Measurements from ENCODE around the gene DHH.
A peak's percentile ranks its signal among the peaks of the same experiment; 100 is the strongest.
"Not testable (repeated sequence)": the region's sequence is repeated elsewhere in the genome, so short reads cannot be mapped to it uniquely, and the experiment has no call there.

DHH gene

DNA sequence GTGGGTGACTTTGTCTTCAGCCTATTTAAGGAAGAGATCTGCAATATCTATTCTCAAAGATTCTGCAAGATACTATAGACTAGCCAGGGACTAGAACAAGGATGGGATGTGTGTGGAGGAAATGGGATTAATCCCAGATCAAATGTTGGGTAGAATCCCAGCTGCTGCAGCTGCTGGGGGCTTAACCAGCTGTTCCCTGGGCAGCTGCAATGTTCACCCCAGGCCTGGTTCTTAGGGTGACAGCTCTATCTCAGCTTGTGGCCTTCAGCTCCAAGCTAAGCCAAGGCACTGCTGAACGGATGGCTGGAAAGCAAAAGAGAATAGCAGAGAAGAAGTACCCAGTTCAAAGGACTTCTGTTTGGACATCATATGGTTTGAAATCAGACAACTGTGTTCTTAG lies 14.8 kb downstream of the DHH start:
- no peak for FAIRE-seq
- DNase-seq (ENCODE audit: insufficient read length, low spot score), result no peak

DNA sequence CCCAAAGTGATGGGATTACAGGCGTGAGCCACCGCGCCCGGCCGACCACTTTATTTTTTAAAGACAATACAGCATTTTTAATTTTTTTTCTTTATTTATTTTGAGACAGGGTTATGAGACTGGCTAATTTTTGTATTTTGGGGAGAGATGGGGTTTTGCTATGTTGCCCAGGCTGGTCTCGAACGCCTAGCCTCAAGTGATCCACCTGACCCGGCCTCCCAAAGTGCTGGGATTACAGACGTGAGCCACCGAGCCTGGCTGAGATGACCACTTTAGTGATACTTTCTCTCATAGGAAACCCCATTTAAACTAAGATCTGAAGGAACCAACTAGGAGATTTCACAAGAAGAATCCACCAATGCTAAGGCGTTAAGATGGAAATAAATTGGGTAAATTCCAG lies 23.6 kb downstream of the DHH start:
- FAIRE-seq (no peak), DNase-seq (ENCODE audit: insufficient read length, low spot score) (no peak)

DNA sequence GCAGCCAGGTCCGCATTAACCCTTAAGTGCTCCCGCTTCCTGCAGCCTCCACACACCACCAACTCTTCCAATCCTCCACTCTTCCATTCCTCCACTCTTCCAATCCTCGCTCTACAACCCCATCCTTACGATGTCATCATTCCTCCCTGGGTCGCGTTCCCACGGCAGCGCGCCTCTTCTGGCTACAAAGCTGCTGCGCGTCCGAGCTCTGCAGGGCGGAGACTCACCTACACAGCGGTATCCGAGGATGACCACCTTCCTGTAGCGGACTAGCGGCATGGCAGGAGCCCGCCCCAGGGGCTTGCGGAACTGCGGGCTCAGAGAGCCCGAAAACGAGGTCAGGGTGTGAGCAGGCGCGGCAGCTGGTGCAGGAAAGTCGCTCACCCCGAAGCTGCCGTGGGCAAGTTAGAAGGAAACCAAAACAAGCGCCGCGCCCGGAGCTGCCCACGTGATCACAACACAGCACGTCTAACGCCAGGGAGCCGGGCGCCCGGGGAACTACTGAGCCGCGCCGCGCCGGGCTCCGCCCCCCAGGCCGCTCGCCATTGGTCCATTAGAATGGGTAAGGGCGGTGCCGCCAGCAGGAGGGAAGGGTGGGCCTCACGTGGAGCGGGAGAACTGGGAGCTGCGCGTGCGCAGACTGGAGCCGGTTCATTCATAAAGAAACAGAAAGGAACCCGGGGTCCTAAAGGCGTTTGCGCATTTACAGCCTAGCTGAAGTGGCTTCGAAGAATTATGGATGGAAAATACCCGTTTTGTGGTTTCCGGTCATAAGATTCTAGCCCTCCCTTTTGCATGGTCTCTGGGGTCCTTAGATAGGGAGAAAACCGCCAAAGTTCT lies 24.9 kb downstream of the DHH start, which contains the start of gene RHEBL1:
TSS of gene RHEBL1 (minus strand) at position 473 of the 840 bp plus-strand sequence. CDS start at position 279, 194 bp downstream.
- FAIRE-seq (peak; percentile 91), DNase-seq (ENCODE audit: insufficient read length, low spot score) (peak; percentile 87)

GRCh38 chr12:49068879-49069506 lies 25.6 kb downstream of the DHH start:
- no peak for FAIRE-seq

GRCh38 chr12:49066120-49066519 lies 28.5 kb downstream of the DHH start:
- DNase-seq (ENCODE audit: insufficient read length, low spot score) (no peak), FAIRE-seq (no peak)

More at GRCh38 chr12:49068879-49069506, 25.6 kb downstream of the DHH start:
- no peak for DNase-seq (ENCODE audit: insufficient read length, low spot score)

DNA sequence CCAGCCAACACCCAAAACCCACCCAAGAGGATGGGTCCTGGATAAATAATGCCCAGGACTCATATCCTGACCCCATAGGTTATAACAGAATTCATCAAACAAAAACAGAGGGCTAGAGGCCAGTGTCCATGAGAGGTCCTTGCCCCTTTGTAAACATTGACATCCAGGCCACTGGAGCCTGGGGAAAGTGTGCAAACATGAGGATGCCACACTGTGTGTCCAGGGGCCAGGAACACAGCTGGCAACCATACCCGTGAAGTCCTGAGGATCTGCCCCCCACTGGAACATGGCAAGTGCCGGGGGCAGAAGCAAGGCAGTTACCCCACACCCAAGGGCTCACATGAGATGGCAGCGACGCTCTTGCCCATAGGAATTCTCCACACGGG lies 29.8 kb downstream of the DHH start:
- no peak for FAIRE-seq
- no peak for DNase-seq (ENCODE audit: insufficient read length, low spot score)

DNA sequence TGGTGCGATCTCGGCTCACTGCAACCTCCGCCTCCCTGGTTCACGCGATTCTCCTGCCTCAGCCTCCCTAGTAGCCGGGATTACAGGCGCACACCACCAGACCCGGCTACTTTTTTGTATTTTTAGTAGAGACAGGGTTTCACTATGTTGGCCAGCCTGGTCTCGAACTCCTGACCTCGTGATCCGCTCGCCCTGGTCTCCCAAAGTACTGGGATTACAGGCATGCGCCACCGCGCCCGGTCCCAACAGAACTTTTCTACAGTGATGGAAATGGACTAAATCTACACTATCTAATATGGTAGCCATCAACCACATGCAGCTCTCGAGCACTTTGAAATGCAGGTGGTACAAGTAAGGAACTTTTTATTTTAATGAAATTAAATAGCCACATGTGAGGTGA lies 32.7 kb downstream of the DHH start:
- not testable (repeated sequence) for FAIRE-seq; DNase-seq (ENCODE audit: insufficient read length, low spot score)

- peak; percentile 69 for FAIRE-seq
- no peak for DNase-seq (ENCODE audit: insufficient read length, low spot score)
Measured at GRCh38 chr12:49061157-49061650, 33.4 kb downstream of the DHH start.

DNA sequence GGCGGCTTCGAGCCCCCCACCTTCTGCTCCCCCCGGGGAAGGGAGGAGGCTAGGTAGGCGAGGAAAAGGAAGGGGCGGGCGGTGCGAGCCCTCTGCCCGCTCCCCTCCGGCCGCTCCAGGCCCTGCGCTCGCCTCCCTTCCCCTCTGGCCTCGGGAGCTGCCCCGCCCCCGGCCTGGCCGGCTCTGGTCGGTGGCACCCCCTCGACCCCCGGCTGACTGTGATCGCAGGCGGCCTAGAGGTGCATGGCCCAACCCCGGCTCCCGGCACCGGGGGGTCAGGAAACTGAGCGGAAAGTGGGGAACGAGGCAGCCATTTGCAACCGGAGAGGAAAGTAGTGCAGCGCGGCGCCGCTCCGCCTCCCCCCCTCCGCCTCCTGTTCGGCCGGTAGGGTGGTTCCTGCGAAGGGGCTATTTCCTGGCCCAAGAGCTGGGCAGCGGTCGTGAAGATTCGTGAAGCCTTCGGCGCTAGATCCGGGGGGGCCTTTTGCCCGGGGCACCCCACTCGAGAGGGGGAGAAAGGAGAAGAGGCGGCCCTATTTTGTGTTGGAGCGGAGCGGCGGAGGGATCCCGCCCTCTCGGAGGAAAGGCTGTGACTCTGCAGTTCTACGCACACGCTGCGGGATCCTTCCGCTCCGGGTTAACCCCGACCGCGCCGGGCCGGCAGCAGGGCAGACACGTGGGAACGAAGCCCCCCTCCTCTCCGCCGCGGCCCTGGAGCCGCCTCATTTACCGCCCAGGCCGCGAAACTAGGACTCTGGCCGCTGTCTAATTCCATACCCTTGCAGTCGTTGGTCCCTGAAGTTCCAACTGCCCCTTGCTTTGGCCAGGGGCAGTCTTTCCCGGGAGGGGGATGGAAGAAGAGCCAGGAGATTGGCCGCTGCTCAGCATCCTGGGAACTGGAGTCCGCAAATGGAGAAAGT lies 34.1 kb downstream of the DHH start, which contains the start of gene KMT2D:
TSS of gene KMT2D (minus strand) at position 558 of the 920 bp plus-strand sequence. CDS start 5,470 bp downstream, outside the sequence.
- FAIRE-seq (peak; percentile 56), DNase-seq (ENCODE audit: insufficient read length, low spot score) (peak; percentile 90)

DNA sequence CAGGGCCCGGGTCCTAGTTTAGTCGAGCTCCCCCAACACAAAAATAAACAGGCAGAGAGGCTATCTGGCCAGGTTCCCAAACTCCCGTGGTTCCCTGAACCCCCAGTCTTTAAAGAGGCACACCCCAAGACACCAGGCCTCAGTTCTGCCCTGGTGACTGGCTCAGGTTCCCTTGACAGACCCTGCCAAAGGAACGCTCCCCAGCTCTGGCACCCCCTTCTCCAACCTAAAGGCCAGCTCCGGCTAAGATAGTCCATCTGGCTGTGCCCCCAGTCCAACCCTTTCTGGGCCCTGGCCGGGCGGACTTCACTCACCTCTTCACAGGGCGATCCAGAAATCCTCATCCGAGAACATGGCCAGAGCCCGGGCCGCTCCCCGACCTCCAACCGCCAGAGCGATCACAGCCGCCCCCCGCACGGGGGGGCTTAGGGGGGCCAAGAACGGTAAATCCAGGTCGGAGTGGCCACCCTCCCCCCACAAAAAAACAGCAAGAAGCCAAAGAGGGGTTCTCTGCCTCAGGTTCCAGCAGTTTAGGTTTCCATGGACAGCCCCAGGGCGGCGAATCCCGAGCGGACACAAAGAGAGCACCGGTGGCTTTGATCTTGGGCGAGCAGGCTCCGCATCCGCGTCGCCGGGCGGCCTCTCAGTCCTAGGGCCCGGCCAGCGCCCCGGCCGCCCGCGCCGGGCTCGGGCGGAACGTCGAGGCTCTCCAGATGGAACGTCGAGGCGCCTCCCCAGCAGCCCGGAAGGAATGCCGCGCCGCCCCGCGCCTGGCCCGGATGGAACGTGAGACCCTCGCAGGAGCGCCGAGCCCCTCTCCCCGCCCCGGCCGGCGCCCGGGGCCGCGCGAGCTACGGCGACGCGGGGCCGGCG lies 35.1 kb downstream of the DHH start:
- DNase-seq (ENCODE audit: insufficient read length, low spot score) (no peak), FAIRE-seq (no peak)

DNA sequence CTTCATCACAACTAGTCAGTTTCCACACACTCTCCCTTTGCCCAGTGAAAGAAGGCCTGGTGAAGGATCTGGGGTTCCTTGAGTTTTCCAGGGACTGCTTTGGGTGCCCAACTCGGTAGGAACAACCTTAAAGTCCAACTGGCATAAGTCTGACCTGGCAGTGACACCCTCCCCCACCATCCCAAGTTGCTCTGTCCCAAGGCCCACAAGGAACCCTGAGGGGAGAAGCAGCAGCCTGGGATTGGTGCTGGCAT lies 35.6 kb downstream of the DHH start:
- DNase-seq (ENCODE audit: insufficient read length, low spot score) (no peak), FAIRE-seq (no peak)

DNA sequence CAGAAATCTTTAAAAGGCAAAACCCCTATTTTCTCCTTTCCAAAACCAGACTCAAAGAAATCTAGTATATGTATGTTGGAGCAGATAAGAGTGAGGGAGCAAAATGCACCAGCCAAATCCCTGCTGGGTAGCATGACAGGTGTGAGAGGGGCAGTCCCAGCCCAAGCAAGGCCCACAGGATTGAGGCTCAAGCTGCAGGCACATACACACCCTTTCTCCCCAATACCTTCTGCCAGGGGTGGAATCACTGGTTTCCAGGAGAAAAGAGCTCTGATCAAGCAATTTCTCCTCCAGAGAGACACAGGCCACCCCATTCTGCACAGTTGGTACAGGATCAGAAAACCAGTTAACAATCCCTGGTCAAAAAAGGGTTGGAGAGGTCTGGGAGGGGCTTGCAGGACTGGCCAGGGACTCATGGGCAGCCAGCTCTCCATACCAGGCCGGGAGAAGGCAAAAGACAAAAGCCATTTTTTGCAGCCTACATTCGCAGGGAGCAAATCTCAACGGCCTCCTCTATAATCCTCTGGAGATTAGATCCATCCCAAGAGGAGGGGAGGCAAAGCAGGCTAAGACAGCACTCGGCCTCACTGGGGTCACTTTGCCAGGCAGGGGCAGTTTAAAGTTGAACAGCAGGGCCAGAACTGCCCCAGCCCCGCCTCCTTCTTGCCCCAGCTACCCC lies 36.1 kb downstream of the DHH start:
- no peak for DNase-seq (ENCODE audit: insufficient read length, low spot score)
- FAIRE-seq, result no peak

DNA sequence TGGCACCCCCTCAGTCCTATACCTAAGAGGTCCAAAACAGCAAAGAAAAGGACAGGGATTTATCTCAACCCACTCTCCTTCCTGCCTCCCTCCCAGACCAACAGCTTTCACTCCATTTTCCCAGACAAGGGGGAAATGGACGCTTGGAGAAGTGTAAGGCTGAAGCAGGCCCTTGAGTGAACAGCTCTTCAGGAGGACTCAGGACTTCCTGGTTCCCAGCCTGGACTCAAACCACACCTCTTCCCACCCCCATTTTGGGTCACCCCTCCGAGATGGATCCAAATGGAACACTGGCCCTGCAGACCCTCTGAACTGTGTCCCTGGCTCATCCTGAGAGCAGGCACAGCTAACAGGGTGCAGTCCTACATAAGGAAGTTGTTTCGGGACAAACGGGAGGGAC lies 36.7 kb downstream of the DHH start:
- DNase-seq (ENCODE audit: insufficient read length, low spot score), result no peak
- no peak for FAIRE-seq

DNA sequence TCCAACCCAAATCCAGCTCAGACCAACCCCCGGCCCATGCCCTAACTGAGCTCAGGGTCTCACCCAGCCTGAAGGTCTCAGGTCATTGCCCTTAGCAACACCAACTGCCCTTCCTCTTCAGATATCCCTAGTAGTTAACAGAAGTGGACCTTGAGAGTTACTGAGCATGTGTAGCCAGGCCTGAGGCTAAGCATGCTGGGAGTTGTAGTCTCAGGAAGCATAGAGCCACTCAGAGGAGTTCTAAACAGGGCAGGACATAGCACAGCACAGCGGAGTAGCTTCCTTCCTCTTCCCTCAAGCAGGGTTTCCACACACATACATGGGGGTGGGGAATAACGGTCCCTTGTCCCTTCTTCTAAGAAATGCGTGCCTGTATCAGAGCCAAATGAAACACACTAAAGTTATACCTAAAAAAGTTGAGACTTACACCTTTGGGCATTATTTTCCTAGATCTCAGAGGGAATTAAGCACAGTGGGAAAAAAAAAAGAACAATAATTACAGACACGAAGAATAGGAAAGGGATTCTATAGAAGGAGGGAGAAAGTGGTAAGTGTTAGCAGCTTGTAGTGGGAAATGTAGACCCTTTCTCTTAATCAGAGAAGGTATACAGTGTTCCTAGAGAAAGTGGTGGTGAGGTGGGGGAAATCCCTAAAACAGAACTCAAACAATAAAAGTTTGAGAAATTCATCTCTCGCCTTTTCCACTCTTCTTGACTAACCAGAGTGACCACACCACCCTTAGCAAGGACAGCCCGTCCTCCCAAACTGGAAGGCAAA lies 38.4 kb downstream of the DHH start:
- peak; percentile 99 for FAIRE-seq

GRCh38 chr12:49055092-49055491 lies 39.5 kb downstream of the DHH start:
- DNase-seq (ENCODE audit: insufficient read length, low spot score) (no peak), FAIRE-seq (no peak)

More for the DNA sequence above, 38.4 kb downstream of the DHH start:
- peak; percentile 94 for DNase-seq (ENCODE audit: insufficient read length, low spot score)

- DNase-seq (ENCODE audit: insufficient read length, low spot score) (no peak), FAIRE-seq (no peak)
Measured at GRCh38 chr12:49054524-49054923, 40.1 kb downstream of the DHH start.

- FAIRE-seq, result no peak
- no peak for DNase-seq (ENCODE audit: insufficient read length, low spot score)
Measured at GRCh38 chr12:49054096-49054495, 40.5 kb downstream of the DHH start.

DNA sequence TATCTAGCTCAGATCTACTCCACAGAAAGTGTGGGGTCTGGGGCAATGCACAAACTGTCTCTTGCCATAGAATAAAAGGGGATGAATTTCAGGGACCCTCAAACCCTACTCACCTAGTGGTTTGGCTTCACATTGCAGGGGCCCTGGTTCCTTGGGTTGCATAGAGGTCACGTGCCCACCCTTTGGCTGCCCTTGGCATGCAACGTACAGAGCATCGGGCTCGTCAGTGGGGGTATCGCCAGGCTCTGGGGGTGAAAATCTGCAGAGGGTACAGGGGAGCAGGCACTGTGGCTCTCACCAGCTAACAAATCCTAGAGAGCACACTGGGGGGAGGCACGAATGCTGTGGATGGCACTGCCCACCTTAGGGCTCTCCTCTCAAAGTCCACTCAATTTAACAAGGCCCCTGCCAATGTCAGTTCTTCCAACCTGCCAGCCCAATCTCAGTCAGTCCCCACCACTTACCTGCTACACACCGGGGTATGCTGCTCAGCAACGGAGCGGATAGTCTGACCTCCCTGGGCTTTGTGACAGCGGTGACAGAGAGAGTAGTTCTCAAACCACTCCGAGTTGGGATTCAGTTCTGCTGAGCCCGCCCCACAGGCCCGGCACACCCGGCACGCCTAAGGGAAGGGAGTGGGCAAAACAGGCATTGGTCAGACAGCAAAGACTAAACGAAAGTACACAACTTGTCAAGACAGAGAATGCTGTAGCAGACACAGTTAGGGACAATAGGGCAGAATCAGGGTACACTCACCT lies 42.0 kb downstream of the DHH start:
- FAIRE-seq (no peak), DNase-seq (ENCODE audit: insufficient read length, low spot score) (no peak)

All from GM19239 (cell line).